Measurements from ENCODE around the gene ZNF142. TPM values are rescaled to one million over a fixed set of nuclear protein-coding genes. Genes with fewer than 3 reads are reported as not detected.

ZNF142 gene, protein sequence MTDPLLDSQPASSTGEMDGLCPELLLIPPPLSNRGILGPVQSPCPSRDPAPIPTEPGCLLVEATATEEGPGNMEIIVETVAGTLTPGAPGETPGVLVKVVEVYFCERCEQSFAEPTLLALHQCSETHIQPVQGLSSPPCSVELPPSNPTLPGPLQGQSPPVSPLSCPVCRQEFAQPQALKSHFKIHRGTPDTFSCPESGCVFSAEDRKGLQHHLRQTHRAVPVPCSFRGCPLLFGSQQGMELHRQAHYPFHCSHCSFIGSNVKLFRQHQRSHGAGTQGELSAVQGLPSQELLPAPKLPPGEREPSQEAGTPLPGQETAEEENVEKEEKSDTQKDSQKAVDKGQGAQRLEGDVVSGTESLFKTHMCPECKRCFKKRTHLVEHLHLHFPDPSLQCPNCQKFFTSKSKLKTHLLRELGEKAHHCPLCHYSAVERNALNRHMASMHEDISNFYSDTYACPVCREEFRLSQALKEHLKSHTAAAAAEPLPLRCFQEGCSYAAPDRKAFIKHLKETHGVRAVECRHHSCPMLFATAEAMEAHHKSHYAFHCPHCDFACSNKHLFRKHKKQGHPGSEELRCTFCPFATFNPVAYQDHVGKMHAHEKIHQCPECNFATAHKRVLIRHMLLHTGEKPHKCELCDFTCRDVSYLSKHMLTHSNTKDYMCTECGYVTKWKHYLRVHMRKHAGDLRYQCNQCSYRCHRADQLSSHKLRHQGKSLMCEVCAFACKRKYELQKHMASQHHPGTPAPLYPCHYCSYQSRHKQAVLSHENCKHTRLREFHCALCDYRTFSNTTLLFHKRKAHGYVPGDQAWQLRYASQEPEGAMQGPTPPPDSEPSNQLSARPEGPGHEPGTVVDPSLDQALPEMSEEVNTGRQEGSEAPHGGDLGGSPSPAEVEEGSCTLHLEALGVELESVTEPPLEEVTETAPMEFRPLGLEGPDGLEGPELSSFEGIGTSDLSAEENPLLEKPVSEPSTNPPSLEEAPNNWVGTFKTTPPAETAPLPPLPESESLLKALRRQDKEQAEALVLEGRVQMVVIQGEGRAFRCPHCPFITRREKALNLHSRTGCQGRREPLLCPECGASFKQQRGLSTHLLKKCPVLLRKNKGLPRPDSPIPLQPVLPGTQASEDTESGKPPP (N-terminal part only)
- 31.0 TPM for total RNA-seq

DNA sequence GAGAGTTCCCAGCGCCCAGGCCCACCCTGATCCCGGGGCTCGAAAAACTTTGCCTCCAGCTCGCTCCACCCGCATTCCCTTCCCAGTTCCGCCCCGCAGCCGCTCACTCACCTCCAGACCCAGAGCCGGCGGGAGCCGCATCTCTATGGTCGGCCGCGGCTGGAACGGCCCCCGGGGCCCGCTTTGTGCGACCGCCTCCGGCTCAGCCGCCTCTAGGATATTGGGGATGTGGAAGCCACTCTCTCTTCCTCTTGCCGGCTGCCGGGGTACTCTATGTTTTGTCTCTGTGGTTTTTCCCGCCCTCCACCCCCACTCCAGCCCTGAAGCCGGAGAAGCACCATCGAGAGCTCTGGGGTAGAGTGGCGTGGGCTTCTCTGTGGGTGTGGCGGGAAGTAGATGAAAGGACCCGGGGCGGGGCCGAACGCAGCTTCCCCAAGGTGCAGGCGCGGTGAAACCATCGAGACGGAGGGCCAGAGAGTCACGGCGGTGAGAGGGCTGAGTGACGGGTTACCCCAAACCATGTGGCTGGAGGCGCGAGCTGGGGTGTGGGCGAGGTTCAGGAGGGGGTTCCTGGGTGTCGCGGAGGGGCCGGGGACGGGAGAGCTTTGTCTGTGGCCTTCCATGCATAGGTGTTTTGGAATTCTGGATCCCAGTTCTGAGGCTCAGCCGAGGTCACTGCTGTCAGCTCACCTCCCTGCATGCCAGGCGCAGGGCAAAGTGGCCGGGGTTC lies at the start of gene ZNF142, which contains the start of gene BCS1L:
ZNF142 (minus strand) TSS at position 366 of the 730 bp plus-strand sequence. CDS start 3,194 bp downstream, outside the sequence.
BCS1L (plus strand) TSS at position 426 of the 730 bp plus-strand sequence. CDS start 1,305 bp downstream, outside the sequence.

DNA sequence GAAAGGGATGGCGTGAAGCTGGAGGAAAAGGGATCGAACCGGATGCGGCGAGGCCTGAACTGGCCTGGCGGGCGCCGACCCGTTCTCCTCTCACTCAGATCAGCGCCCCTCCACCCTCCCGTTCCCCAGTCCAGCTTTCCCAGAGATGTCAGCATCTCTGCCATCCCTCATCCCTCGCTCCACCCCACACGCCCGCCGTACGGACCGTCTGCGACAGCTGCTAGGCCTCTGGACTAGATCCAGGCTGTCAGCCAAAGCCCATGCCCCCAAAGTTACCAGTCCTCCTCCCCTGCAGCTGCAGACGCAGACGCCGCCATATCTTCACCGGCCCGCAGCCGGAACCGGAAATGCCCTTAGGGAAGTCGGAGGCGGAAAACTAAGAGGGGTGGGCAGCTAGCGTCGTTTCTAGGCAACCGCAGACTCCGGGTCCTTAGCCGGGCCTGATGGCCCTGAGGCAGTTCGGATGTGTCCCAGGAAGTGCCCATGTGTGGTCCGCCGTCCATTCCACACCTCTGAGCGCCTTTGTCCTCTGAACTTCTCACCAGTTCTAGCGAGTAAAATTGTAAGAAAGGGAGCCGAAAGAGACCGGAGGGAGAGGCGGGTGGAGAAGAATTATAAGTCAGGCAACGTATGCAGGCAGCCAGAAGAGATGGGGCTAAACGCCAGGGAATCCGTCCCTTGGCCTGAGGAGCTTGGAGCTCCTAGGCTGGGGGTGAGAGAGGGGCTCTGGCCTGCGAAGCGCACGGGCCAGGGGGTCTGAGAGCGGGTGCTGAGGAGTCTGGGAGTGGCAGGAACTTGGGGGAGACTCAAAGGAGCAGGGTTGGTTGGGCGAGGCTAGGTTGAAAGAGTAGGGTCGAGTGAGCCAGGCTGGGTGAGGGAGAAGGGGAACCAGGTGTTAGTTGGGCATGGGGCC lies 12.5 kb upstream of the ZNF142 start, which contains the start of the genes RNF25 and STK36:
RNF25 (minus strand) TSS at position 349 of the 913 bp plus-strand sequence; CDS start at position 317, 32 bp downstream.
STK36 (plus strand) TSS at position 433 of the 913 bp plus-strand sequence. CDS start 744 bp downstream, outside the sequence.

DNA sequence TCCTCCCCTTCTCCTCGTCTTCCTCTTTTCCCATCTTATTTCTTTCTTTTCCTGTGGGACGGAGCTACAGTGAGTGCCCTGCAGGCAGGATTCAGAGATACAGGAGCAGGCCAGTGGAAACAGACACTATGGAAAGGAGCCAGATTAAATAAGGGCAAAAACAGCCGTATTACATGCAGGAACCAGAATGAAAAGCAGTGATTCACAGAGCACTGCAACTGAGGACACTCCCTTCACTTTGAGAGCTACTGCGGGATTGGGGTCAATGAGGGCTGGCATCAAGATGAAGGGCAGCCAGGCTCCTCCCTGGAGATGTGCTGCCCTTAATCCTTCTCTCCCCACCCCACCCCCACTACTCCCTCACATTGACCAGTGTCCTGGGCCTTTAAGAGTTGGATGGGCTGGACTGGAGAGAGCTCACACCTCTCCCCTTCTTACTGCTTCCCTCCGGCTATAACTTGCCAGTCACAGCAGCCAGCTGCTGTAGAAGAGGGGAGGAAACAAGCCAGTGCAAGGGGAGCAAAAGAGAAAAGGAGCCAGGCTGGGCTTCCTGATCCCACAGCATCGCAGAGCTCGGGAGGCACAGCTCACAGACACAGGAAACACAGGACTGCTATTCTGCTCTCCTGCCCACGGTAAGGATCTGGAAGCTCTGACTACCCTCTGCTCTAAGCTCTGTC lies 51.8 kb downstream of the ZNF142 start, which contains the start of gene PLCD4:
PLCD4 (plus strand) TSS at position 464 of the 680 bp plus-strand sequence. CDS start 7,841 bp downstream, outside the sequence.

Small RNA genes within 50 kb of the gene (small RNA-seq; reads per million reads assigned to genes)
- gene RNU6-136P (ENCODE audit: low replicate concordance) = not detected

Other genes with a start within 250 kb of the ZNF142 start
- not detected for gene VIL1, start 240.5 kb downstream of the ZNF142 start, total RNA-seq
- gene USP37, start 91.3 kb downstream of the ZNF142 start, total RNA-seq = 43.8 TPM
- 53.8 TPM for gene CNOT9, start 90.8 kb downstream of the ZNF142 start, total RNA-seq
- gene PLCD4, start 51.7 kb downstream of the ZNF142 start, total RNA-seq = 2.2 TPM
- gene BCS1L, start 60 bp upstream of the ZNF142 start, total RNA-seq = 30.4 TPM
- gene RNF25, start 12.4 kb upstream of the ZNF142 start, total RNA-seq = 25.0 TPM
- gene STK36, start 12.5 kb upstream of the ZNF142 start, total RNA-seq = 77.0 TPM
- gene TTLL4, start 51.2 kb upstream of the ZNF142 start, total RNA-seq = 21.9 TPM
- gene CYP27A1, start 122.5 kb upstream of the ZNF142 start, total RNA-seq = 3.4 TPM
- not detected for gene PRKAG3, start 172.2 kb upstream of the ZNF142 start, total RNA-seq
- gene WNT6, start 200.2 kb upstream of the ZNF142 start, total RNA-seq = not detected
- not detected for gene WNT10A, start 221.2 kb upstream of the ZNF142 start, total RNA-seq